ENCODE data around the gene WAC.
"Not testable (repeated sequence)": the region's sequence is repeated elsewhere in the genome, so short reads cannot be mapped to it uniquely, and the experiment has no call there.

DNA sequence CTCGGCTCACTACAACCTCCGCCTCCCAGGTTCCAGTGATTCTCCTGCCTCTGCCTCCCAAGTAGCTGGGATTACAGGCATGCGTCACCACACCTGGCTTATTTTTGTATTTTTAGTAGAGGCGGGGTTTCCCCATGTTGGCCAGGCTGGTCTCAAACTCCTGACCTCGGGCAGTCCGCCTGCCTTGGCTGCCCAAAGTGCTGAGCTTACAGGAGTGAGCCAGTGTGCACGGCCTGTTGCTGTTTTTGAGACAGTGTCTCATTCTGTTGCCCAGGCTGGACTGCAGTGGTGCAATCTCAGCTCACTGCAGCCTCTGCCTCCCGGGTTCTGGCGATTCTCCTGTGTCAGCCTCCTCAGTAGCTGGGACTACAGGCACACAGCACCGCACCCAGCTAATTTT lies 41.3 kb downstream of the WAC start:
- TF ChIP-seq EZH2 (IDR thresholded peaks at IDR 0.05; ENCODE audit: low read depth, unreplicated experiment); POLR2AphosphoS5 (IDR thresholded peaks at IDR 0.05; ENCODE audit: low read depth); EZH2phosphoT487 (IDR thresholded peaks at IDR 0.05; ENCODE audit: unreplicated experiment): not testable (repeated sequence)
- TF ChIP-seq, protein P1, sequence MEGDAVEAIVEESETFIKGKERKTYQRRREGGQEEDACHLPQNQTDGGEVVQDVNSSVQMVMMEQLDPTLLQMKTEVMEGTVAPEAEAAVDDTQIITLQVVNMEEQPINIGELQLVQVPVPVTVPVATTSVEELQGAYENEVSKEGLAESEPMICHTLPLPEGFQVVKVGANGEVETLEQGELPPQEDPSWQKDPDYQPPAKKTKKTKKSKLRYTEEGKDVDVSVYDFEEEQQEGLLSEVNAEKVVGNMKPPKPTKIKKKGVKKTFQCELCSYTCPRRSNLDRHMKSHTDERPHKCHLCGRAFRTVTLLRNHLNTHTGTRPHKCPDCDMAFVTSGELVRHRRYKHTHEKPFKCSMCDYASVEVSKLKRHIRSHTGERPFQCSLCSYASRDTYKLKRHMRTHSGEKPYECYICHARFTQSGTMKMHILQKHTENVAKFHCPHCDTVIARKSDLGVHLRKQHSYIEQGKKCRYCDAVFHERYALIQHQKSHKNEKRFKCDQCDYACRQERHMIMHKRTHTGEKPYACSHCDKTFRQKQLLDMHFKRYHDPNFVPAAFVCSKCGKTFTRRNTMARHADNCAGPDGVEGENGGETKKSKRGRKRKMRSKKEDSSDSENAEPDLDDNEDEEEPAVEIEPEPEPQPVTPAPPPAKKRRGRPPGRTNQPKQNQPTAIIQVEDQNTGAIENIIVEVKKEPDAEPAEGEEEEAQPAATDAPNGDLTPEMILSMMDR (conservative IDR thresholded peaks at IDR 0.05; ENCODE audit: low read depth in 2 of 2) = not testable (repeated sequence)
